Skeletal muscle satellite cell (primary cell): ENCODE results near the gene CFAP107.
"Not testable (repeated sequence)": the region's sequence is repeated elsewhere in the genome, so short reads cannot be mapped to it uniquely, and the experiment has no call there.

Source experiments
- H3K27me3 ChIP-seq: 2 replicates; pipeline ENCODE4 v1.7.0; 2013; ENCODE audit warnings: low read length; ENCODE audit not compliant: control insufficient read depth, insufficient read depth
- H3K36me3 ChIP-seq: 2 replicates; pipeline ENCODE4 v1.7.0; 2013; ENCODE audit warnings: mild to moderate bottlenecking, control low read depth, low read length; ENCODE audit not compliant: insufficient read depth
- H3K4me1 ChIP-seq: 2 replicates; pipeline ENCODE4 v1.7.0; 2013; ENCODE audit warnings: low read length; ENCODE audit not compliant: control insufficient read depth, insufficient read depth
- H3K4me2 ChIP-seq: 2 replicates; pipeline ENCODE4 v1.7.0; 2013; ENCODE audit warnings: mild to moderate bottlenecking, low read length
- H3K4me3 ChIP-seq: 2 replicates; pipeline ENCODE4 v1.7.0; 2013; ENCODE audit warnings: low read length
- H3K9ac ChIP-seq: 2 replicates; pipeline ENCODE4 v1.7.0; 2013; ENCODE audit warnings: mild to moderate bottlenecking, low read depth, low read length, moderate library complexity
- H3K9me3 ChIP-seq: replicated peaks from 2 replicates; pipeline ENCODE4 v1.7.0; 2013; ENCODE audit warnings: mild to moderate bottlenecking, control low read depth, low read length

CFAP107 gene

DNA sequence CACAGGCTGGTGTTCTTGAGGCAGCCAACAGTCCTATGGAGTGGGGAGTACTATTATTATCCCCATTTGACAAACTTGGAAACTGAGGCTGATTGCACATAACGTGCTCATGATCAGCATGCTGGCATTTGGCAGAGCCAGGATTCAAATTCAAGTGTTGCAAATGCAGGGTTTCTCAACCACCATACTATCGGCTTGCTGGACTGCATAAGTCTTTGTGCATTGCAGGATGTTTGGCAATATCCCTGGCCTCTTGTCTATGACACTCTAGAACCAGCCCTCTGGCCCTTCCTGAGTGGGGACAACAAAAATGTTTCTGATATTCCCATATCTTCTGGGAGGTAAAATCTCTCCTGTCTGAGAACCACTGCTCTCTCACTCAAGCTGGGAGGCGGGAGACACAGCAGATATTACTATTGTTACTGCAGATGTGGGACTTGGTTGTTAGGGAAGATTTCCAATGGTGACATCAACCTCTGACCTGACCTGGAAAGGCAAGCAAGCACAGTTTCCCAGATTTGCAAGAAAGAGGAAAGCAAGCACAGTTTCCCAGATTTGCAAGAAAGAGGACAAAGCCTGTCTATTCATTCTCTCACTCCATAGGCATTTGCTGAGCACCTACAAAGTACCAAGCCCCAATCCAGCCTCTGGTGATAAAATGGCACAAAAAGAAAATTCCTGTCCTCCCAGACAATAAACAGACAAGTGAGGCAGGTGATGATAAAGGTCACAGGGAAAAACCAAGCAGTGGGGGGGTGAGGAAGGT, 31.1 kb upstream of the CFAP107 start:
- Histone ChIP-seq H3K9me3 (no peaks in the 10 kb centered on the region), H3K4me1 (no peaks in the 10 kb centered on the region), H3K4me3 (no peak overlapping the region), H3K4me2 (no peak overlapping the region), H3K36me3 (no peaks in the 10 kb centered on the region), H3K27me3 (no peaks in the 10 kb centered on the region), H3K9ac (no peak overlapping the region)

DNA sequence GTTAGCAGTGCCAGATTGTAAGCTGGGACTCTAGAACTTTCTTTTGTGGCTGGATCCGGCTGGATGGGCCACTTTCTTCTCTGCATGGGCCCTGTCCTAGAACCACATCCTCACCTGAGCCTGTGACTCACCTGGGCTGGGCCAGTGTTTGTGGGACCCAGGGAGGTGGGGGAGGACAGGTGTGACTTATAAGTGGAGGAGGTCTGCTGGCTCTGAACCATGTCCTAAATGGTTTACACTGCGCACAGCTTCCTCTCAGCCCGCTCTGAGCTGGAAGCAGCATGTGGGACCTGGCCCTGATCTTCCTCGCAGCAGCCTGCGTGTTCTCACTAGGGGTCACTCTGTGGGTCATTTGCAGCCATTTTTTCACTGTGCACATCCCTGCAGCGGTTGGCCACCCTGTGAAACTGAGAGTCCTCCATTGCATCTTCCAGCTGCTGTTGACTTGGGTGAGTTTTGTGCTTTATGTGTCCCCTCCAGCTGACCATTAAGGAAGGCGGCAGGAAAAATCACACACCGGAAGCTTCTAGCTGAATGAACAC, 30.0 kb upstream of the CFAP107 start, which contains the start of gene AADACL3:
TSS of gene AADACL3 (plus strand) at position 215 of the 542 bp plus-strand sequence. CDS start at position 282, 67 bp downstream.
- Histone ChIP-seq H3K9ac (no peak within 1 kb of the TSS), H3K4me1 (no peaks in the 10 kb centered on the region), H3K4me3 (no peak within 1 kb of the TSS), H3K27me3 (no peaks in the 10 kb centered on the region), H3K4me2 (no peak within 1 kb of the TSS), H3K36me3 (no peaks in the 10 kb centered on the region), H3K9me3 (no peaks in the 10 kb centered on the region)

DNA sequence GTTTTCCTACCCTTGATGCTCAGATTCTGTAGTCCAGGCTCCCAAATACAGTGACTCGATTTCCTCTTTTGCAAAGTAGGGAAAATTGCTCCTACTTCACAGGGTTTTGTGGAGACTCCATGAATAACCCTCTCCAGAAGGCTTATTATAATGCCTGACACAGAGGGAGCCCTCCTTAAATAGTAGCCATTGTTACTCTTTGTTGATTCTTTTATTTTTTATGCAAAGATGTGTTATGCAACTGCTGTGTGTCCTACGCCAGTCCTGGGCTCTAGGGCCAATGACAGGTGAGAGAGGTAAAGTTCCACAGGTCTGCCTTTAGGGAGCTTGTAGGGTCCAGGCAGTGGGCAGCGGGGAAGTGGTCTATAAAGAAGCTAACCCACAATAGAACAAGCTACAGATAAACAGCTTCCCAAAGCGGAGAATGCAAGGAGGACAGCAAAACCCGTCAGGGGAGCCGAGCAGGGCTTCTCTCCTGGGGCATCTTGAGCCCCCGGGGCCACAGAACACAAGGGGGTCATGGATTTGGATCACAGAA, 28.6 kb upstream of the CFAP107 start:
- no peaks in the 10 kb centered on the region for H3K4me1 ChIP-seq
- H3K9me3 ChIP-seq: no peaks in the 10 kb centered on the region

DNA sequence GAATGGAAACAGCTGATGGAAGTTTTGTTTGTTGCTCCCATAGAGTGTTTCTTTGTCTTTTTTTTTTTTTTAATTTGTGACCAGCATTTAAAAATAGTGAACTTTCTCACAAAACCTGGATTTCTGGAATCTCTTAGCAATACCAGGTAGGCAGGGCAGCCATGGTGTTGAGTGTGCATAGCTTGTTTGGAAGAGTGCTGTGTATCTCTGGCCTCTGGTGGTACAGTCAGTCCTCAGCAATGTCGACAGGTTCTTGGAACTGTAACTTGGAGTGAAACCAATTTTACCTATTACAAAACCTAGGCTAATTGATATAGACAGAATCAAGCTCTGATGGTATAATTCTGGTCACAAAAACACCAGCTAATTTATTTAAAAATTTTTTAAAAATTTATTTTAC, 23.4 kb upstream of the CFAP107 start:
- Histone ChIP-seq H3K4me1 (no peaks in the 10 kb centered on the region), H3K36me3 (no peaks in the 10 kb centered on the region), H3K9me3 (no peaks in the 10 kb centered on the region), H3K9ac (no peak overlapping the region), H3K27me3 (no peaks in the 10 kb centered on the region), H3K4me3 (no peak overlapping the region), H3K4me2 (no peak overlapping the region)

More for the DNA sequence above, 28.6 kb upstream of the CFAP107 start:
- no peak overlapping the region for H3K4me3 ChIP-seq
- H3K27me3 ChIP-seq: no peaks in the 10 kb centered on the region
- H3K4me2 ChIP-seq: no peak overlapping the region
- no peaks in the 10 kb centered on the region for H3K36me3 ChIP-seq
- H3K9ac ChIP-seq: no peak overlapping the region

DNA sequence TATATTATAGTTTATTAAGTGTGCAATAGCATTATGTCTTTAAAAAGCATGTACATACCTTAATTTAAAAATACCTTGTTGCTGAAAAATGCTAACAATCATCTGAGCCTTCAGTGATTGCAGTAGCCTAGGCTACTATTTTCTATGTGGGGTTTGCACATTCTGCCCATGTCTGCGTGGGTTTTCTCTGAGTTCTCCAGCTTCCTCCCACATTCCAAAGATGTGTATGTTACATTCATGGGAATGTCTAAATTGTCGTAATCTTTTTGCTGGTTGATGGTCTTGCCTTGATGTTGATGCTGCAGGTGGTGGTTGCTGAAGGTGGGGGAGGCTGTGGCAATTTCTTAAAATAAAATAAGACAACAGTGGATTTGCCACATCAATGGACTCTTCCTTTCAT, 17.6 kb upstream of the CFAP107 start:
- H3K36me3 ChIP-seq: no peaks in the 10 kb centered on the region
- no peak overlapping the region for H3K4me3 ChIP-seq
- no peaks in the 10 kb centered on the region for H3K9me3 ChIP-seq
- H3K27me3 ChIP-seq: no peaks in the 10 kb centered on the region
- H3K9ac ChIP-seq: no peak overlapping the region
- H3K4me2 ChIP-seq: no peak overlapping the region
- no peaks in the 10 kb centered on the region for H3K4me1 ChIP-seq

DNA sequence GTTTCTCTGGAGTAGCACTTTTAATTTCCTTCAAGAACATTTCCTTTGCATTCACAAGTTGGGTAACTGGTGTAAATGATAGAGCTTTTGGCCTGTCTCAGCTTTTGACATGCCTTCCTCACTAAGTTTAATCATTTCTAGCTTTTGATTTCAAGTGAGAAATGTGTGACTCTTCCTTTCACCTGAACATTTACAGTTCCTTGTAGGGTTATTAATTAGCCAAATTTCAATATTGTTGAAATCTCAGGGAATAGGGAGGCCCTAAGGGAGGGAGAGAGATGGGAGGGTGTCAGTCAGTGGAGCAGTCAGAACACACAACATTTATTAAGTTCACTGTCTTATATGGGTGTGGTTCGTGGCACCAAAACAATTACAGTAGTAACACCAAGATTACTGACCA, 15.8 kb upstream of the CFAP107 start:
- no peaks in the 10 kb centered on the region for H3K27me3 ChIP-seq
- no peak overlapping the region for H3K4me3 ChIP-seq
- no peaks in the 10 kb centered on the region for H3K36me3 ChIP-seq
- no peaks in the 10 kb centered on the region for H3K9me3 ChIP-seq
- H3K9ac ChIP-seq: no peak overlapping the region
- H3K4me2 ChIP-seq: no peak overlapping the region
- no peaks in the 10 kb centered on the region for H3K4me1 ChIP-seq

DNA sequence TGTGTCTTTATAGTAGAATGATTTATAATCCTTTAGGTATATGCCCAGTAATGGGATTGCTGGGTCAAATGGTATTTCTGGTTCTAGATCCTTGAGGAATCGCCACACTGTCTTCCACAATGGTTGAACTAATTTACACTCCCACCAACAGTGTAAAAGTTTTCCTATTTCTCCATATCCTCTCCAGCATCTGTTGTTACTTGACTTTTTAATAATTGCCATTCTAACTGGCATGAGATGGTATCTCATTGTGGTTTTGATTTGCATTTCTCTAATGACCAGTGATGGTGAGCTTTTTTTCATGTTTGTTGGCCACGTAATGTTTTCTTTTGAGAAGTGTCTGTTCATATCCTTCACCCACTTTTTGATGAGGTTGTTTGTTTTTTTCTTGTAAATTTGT, 14.9 kb upstream of the CFAP107 start:
- H3K9ac ChIP-seq, H3K4me2 ChIP-seq, H3K4me1 ChIP-seq, H3K4me3 ChIP-seq, H3K27me3 ChIP-seq, H3K9me3 ChIP-seq, H3K36me3 ChIP-seq: not testable (repeated sequence)

DNA sequence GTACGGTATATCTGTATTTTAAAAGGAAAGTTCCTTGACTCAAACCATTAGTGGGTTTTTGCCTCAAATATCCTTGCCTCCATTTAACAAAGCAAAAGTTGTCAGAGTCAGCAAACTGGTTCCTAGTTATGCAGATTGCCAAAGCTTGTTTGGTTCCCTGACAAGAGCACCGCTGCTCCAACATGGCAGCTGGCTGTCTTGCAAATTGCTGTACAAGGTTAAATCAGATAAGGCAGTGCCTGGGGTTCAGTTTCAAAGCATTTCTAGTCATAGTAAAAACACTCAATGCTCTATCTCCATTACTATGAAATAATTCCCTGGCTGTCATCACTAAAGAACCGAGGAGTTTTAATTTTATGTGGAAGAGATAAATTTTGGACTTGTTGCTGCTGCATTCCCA, 11.3 kb upstream of the CFAP107 start:
- H3K4me1 ChIP-seq: no peaks in the 10 kb centered on the region
- H3K27me3 ChIP-seq: no peaks in the 10 kb centered on the region
- no peaks in the 10 kb centered on the region for H3K36me3 ChIP-seq
- no peak overlapping the region for H3K9ac ChIP-seq
- no peaks in the 10 kb centered on the region for H3K9me3 ChIP-seq
- no peak overlapping the region for H3K4me3 ChIP-seq
- no peak overlapping the region for H3K4me2 ChIP-seq

DNA sequence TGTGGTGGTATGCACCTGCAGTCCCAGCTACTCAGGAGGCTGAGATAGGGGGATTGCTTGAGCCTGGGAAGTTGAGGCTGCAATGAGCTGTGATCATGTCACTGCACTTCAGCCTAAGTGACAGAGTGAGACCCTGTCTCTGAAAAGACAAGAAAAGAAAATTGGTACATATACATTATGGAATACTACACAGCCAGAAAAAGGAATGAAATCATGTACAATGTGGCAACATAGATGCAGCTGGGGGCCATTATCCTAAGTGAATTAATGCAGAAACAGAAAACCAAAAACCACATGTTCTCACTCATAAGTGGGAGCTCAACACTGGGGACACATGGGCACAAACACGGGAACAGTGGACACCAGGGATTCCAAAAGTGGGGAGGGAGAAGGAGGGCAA, 7.1 kb upstream of the CFAP107 start:
- no peaks in the 10 kb centered on the region for H3K9me3 ChIP-seq
- no peaks in the 10 kb centered on the region for H3K27me3 ChIP-seq
- H3K4me1 ChIP-seq: no peaks in the 10 kb centered on the region
- no peak overlapping the region for H3K4me2 ChIP-seq
- H3K36me3 ChIP-seq: no peaks in the 10 kb centered on the region
- H3K4me3 ChIP-seq: no peak overlapping the region
- no peak overlapping the region for H3K9ac ChIP-seq

DNA sequence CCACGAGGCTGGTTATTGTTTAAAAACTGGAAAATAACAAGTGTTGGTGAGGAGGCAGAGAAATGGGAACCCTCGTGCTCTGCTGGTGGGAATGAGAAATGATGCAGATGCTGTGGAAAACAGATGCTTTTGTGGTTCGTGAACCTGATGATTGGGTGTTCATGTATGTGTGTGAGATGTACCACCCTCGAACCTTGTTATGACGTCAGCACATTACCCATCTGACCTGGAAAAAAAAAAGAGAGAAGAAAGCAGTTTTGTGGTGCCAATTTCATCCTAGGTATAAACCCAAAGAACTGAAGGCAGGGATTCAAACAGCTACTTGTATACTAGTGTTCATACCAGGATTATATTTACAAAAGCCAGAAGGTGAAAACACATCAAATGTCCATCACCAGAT, 6.4 kb upstream of the CFAP107 start:
- H3K4me2 ChIP-seq: no peak overlapping the region
- H3K36me3 ChIP-seq: no peaks in the 10 kb centered on the region
- H3K9ac ChIP-seq: no peak overlapping the region
- H3K4me1 ChIP-seq: no peaks in the 10 kb centered on the region
- peaks cover 2% of the 10 kb centered on the region for H3K9me3 ChIP-seq
- no peaks in the 10 kb centered on the region for H3K27me3 ChIP-seq
- H3K4me3 ChIP-seq: no peak overlapping the region

DNA sequence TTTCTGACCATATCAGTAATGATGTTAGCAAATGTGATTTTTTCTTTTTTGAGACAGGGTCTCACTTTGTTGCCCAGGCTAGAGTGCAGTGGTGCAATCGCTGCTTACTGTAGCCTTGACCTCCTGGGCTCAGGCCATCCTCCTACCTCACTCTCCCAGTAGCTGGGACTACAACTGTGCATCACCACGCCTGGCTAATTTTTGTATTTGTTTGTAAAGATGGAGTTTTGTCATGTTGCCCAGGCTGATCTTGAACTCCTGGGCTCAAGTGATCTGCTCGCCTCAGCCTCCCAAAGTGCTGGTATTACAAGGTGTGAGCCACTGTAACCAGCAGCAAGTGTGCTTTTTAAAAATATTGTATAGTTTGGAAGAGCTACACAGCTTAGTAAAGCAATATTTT, 4.1 kb upstream of the CFAP107 start:
- Histone ChIP-seq H3K4me3 (no peak overlapping the region), H3K4me2 (no peak overlapping the region), H3K9ac (no peak overlapping the region), H3K27me3 (no peaks in the 10 kb centered on the region), H3K9me3 (peaks cover 2% of the 10 kb centered on the region), H3K4me1 (no peaks in the 10 kb centered on the region), H3K36me3 (no peaks in the 10 kb centered on the region)
